ENCODE data around the gene C9orf153.

- TF ChIP-seq CTCF (IDR thresholded peaks at IDR 0.05) (peak; percentile 23; the same call in 1 of the 2 replicates), ZFX (IDR thresholded peaks at IDR 0.05; ENCODE audit: borderline replicate concordance) (no peak)
Measured at GRCh38 chr9:86275962-86276361, 16.5 kb upstream of the C9orf153 start.

All from 22Rv1 (cell line).